Activated CD8-positive, alpha-beta memory T cell treated with anti-CD3 and anti-CD28 coated beads, Interleukin-2, amount 50 U/mL, for 1 hour (primary cell): ENCODE results near the gene USP47.

ENCODE experiments used
- DNase-seq: peaks from one replicate; pipeline ENCODE4 v3.0.0-alpha.2; 2020; ENCODE audit errors: extremely low read depth

USP47 gene

GRCh38 chr11:12005061-12005460 lies 163.3 kb downstream of the USP47 start:
- DNase-seq = no peak

GRCh38 chr11:12005476-12005875 lies 163.7 kb downstream of the USP47 start:
- no peak for DNase-seq

- DNase-seq = no peak
Measured at GRCh38 chr11:12006552-12007229, 164.9 kb downstream of the USP47 start.

GRCh38 chr11:12007230-12007593 lies 165.4 kb downstream of the USP47 start:
- DNase-seq = no peak

GRCh38 chr11:12007769-12008737 lies 166.3 kb downstream of the USP47 start, which contains the start of gene DKK3:
TSS of gene DKK3 (minus strand) at chr11:12008626. CDS start at chr11:12008582, 44 bp downstream.
- DNase-seq = no peak
